HCT116 (cell line): ENCODE data around the gene NECTIN4.

Source experiments
- ATF3 ChIP-seq: IDR thresholded peaks from 2 replicates; pipeline ENCODE4 v1.6.1; 2012
- CBX3 ChIP-seq: IDR thresholded peaks from 2 replicates; pipeline ENCODE4 v1.6.1; 2012; ENCODE audit warnings: low read depth
- EZH2 ChIP-seq: fragments of 200-600 bp; sonication (generic); IDR thresholded peaks from 2 replicates; pipeline ENCODE4 v1.6.1; 2017; ENCODE audit warnings: antibody characterized with exemption, mixed run types
- EZH2phosphoT487 ChIP-seq: fragments of 200-600 bp; IDR thresholded peaks from 2 replicates; pipeline ENCODE4 v1.6.1; 2018; ENCODE audit warnings: antibody characterized with exemption, borderline replicate concordance
- JUND ChIP-seq: IDR thresholded peaks from 2 replicates; pipeline ENCODE4 v1.6.1; 2012
- POLR2A ChIP-seq: IDR thresholded peaks from 2 replicates; pipeline ENCODE4 v1.7.0; 2011; ENCODE audit warnings: borderline replicate concordance; ENCODE audit not compliant: insufficient read depth, insufficient read length; ENCODE audit errors: extremely low read depth
- POLR2AphosphoS5 ChIP-seq: IDR thresholded peaks from 2 replicates; pipeline ENCODE4 v1.6.1; 2011; ENCODE audit warnings: mild to moderate bottlenecking, low read depth, low read length, moderate library complexity
- RAD21 ChIP-seq: IDR thresholded peaks from 2 replicates; pipeline ENCODE4 v1.6.1; 2012; ENCODE audit warnings: low read depth, mild to moderate bottlenecking
- REST ChIP-seq: IDR thresholded peaks from 2 replicates; pipeline ENCODE4 v1.6.1; 2012; ENCODE audit warnings: low read depth
- SIN3A ChIP-seq: IDR thresholded peaks from 2 replicates; pipeline ENCODE4 v1.6.1; 2012; ENCODE audit warnings: low read depth
- SRF ChIP-seq: IDR thresholded peaks from 2 replicates; pipeline ENCODE4 v1.6.1; 2012; ENCODE audit warnings: low read depth
- YY1 ChIP-seq: IDR thresholded peaks from 2 replicates; pipeline ENCODE4 v1.6.1; 2011; ENCODE audit warnings: low read length, low read depth, moderate library complexity, mild to moderate bottlenecking; ENCODE audit not compliant: insufficient replicate concordance; ENCODE audit errors: extremely low read depth
- TF ChIP-seq, protein P1 (sequence below), 3 experiments: fragments of 200-600 bp in 1 of 3; sonication (generic) in 1 of 3; IDR thresholded peaks in 2 of 3; conservative IDR thresholded peaks in 1 of 3; 2 replicates each; pipeline ENCODE4 v1.5.1; 2012 to 2017; ENCODE audit warnings: low read depth in 2 of 3, low read length in 2 of 3, antibody characterized with exemption in 1 of 3, borderline replicate concordance in 1 of 3, control low read depth in 1 of 3, mild to moderate bottlenecking in 1 of 3, mixed read lengths in 1 of 3, mixed run types in 1 of 3, moderate library complexity in 1 of 3; ENCODE audit not compliant: insufficient read depth in 1 of 3
- TF ChIP-seq, protein P2 (sequence below): IDR thresholded peaks from 2 replicates; pipeline ENCODE4 v1.6.1; 2012

DNA sequence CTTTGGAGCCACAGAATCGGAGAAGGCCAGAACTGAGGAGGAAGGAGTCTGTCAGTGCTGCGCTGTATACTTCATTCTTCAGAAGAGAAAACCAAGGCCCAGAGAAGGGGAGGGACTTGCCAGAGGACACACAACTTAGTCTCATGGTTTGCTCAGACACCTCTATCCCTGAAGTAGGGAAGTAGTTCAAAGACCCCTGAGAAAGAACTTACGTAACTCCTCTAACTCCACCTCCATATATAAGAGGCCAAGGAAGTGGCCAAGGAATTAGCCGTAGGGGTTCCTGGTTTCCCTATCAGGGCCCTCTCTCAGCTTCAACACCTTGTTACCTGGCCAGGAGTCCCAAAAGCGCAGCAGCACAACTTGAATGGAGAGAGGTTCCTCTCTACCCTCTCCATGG, 580 bp upstream of the NECTIN4 start:
- TF ChIP-seq JUND = no peak
- TF ChIP-seq, protein P1, sequence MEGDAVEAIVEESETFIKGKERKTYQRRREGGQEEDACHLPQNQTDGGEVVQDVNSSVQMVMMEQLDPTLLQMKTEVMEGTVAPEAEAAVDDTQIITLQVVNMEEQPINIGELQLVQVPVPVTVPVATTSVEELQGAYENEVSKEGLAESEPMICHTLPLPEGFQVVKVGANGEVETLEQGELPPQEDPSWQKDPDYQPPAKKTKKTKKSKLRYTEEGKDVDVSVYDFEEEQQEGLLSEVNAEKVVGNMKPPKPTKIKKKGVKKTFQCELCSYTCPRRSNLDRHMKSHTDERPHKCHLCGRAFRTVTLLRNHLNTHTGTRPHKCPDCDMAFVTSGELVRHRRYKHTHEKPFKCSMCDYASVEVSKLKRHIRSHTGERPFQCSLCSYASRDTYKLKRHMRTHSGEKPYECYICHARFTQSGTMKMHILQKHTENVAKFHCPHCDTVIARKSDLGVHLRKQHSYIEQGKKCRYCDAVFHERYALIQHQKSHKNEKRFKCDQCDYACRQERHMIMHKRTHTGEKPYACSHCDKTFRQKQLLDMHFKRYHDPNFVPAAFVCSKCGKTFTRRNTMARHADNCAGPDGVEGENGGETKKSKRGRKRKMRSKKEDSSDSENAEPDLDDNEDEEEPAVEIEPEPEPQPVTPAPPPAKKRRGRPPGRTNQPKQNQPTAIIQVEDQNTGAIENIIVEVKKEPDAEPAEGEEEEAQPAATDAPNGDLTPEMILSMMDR (IDR thresholded peaks at IDR 0.05 in 2 of 3, conservative IDR thresholded peaks at IDR 0.05 in 1 of 3; ENCODE audit: borderline replicate concordance in 1 of 3, insufficient read depth in 1 of 3, low read depth in 2 of 3, low read length in 2 of 3) = no peak
- TF ChIP-seq RAD21 = no peak
- no peak for TF ChIP-seq ATF3
- no peak for TF ChIP-seq POLR2A
- TF ChIP-seq, protein P2, sequence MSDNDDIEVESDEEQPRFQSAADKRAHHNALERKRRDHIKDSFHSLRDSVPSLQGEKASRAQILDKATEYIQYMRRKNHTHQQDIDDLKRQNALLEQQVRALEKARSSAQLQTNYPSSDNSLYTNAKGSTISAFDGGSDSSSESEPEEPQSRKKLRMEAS = no peak
- TF ChIP-seq EZH2 = no peak
- TF ChIP-seq SRF = no peak
- TF ChIP-seq POLR2AphosphoS5 = no peak
- no peak for TF ChIP-seq REST
- no peak for TF ChIP-seq YY1
- no peak for TF ChIP-seq CBX3
- no peak for TF ChIP-seq EZH2phosphoT487
- TF ChIP-seq SIN3A = no peak
